A549 (cell line): Measurements from ENCODE around the gene BOLA1. TPM values are rescaled to one million over a fixed set of nuclear protein-coding genes. Genes with fewer than 3 reads are reported as not detected.

Source experiments
- ATAC-seq, 2 experiments: fragments of 200-7000 bp in 1 of 2; fragments of >200 bp in 1 of 2; cut with Nextera tagmentation in 1 of 2; cut with Tn5 transposase in 1 of 2; 3 replicates each; pipeline versions ENCODE4 v1.8.0 to v1.9.1; 2018 to 2020; ENCODE audit warnings: mild to moderate bottlenecking in 1 of 2, moderate library complexity in 1 of 2
- CTCF ChIA-PET: fragments of 300-600 bp; sonication (Branson Sonifier 250); formaldehyde crosslinking; extraction: SDS; loops from one replicate; lab custom pipeline; 2021; ENCODE audit warnings: antibody characterized with exemption, inconsistent platforms; lab: Yijun Ruan, JAX
- POLR2A ChIA-PET: fragments of 350-600 bp; formaldehyde crosslinking; extraction: SDS; loops from one replicate; lab custom pipeline; 2021; ENCODE audit warnings: antibody characterized with exemption, inconsistent platforms; lab: Yijun Ruan, JAX
- DNase-seq, 2 experiments: peaks; one replicate each; pipeline versions ENCODE4 v3.0.0 to v3.0.0-alpha.2; 2011 to 2016; ENCODE audit warnings: low read depth in 1 of 2, low spot score in 1 of 2
- FAIRE-seq: peaks from 2 replicates; lab custom pipeline; 2011; peaks lifted over from hg19 to GRCh38; lab: Jason Lieb, UNC
- H3K27ac ChIP-seq, 2 experiments: fragments of >200 bp; sonication (Bioruptor Twin); formaldehyde crosslinking; 3 replicates each; pipeline ENCODE4 v1.5.1; 2016 to 2017
- H3K4me1 ChIP-seq: fragments of >200 bp; sonication (Bioruptor Twin); formaldehyde crosslinking; 3 replicates; pipeline ENCODE4 v1.6.1; 2016
- H3K4me2 ChIP-seq: fragments of >200 bp; sonication (Bioruptor Twin); formaldehyde crosslinking; 3 replicates; pipeline ENCODE4 v1.6.1; 2016
- H3K4me3 ChIP-seq: fragments of >200 bp; sonication (Bioruptor Twin); formaldehyde crosslinking; 3 replicates; pipeline ENCODE4 v1.5.1; 2016
- H3K9me3 ChIP-seq: fragments of >200 bp; sonication (Bioruptor Twin); formaldehyde crosslinking; 3 replicates; pipeline ENCODE4 v1.6.1; 2016
- BHLHE40 ChIP-seq: IDR thresholded peaks from 2 replicates; pipeline ENCODE4 v1.6.1; 2012; ENCODE audit warnings: low read depth, low read length, inconsistent platforms
- EHF ChIP-seq: fragments of 250-450 bp; sonication (Bioruptor Pico); IDR thresholded peaks from 2 replicates; pipeline ENCODE4 v1.5.0; 2020; ENCODE audit warnings: mild to moderate bottlenecking
- ELK1 ChIP-seq: fragments of 150-350 bp; IDR thresholded peaks from 2 replicates; pipeline ENCODE4 v1.6.1; 2014; ENCODE audit warnings: low read depth, mild to moderate bottlenecking, low read length
- EP300 ChIP-seq, 2 experiments: fragments of >200 bp; sonication (Bioruptor Twin); formaldehyde crosslinking; IDR thresholded peaks; 2 replicates in 1 of 2; 3 replicates in 1 of 2; pipeline ENCODE4 v1.6.1; 2016 to 2017
- FOSL2 ChIP-seq, 2 experiments: fragments of 450-650 bp in 1 of 2; fragments of >200 bp in 1 of 2; sonication (Bioruptor Twin) in 1 of 2; formaldehyde crosslinking; IDR thresholded peaks; 2 replicates each; pipeline versions ENCODE4 v1.5.0 to v1.6.1; 2016 to 2020; ENCODE audit warnings: mild to moderate bottlenecking in 1 of 2, moderate library complexity in 1 of 2
- HOXA7 ChIP-seq: fragments of 250-450 bp; sonication (Bioruptor Pico); IDR thresholded peaks from 2 replicates; pipeline ENCODE4 v1.5.0; 2020; ENCODE audit warnings: mild to moderate bottlenecking, moderate library complexity
- JUN ChIP-seq, 2 experiments: fragments of >200 bp; sonication (Bioruptor Twin); formaldehyde crosslinking; IDR thresholded peaks; 2 replicates in 1 of 2; 3 replicates in 1 of 2; pipeline ENCODE4 v1.6.1; 2016 to 2017
- JUNB ChIP-seq: fragments of >200 bp; sonication (Bioruptor Twin); formaldehyde crosslinking; IDR thresholded peaks from 2 replicates; pipeline ENCODE4 v1.6.1; 2016
- KDM1A ChIP-seq: fragments of 200-600 bp; sonication (generic); IDR thresholded peaks from 2 replicates; pipeline ENCODE4 v1.6.1; 2016; ENCODE audit warnings: low read depth, mild to moderate bottlenecking
- KDM5A ChIP-seq: fragments of 200-600 bp; sonication (generic); IDR thresholded peaks from 2 replicates; pipeline ENCODE4 v1.6.1; 2016; ENCODE audit warnings: antibody characterized with exemption, mild to moderate bottlenecking
- MAZ ChIP-seq: fragments of 150-350 bp; IDR thresholded peaks from 2 replicates; pipeline ENCODE4 v1.6.1; 2014; ENCODE audit warnings: antibody characterized with exemption, low read depth, low read length, borderline replicate concordance
- NR3C1 ChIP-seq: fragments of >200 bp; sonication (Bioruptor Twin); formaldehyde crosslinking; IDR thresholded peaks from 3 replicates; pipeline ENCODE4 v1.6.1; 2017
- PHF8 ChIP-seq: fragments of 200-600 bp; sonication (generic); IDR thresholded peaks from 2 replicates; pipeline ENCODE4 v1.6.1; 2016; ENCODE audit warnings: low read depth, mild to moderate bottlenecking, antibody characterized with exemption, moderate library complexity, borderline replicate concordance
- RAD21 ChIP-seq, 2 experiments: fragments of >200 bp in 1 of 2; sonication (Bioruptor Twin) in 1 of 2; formaldehyde crosslinking in 1 of 2; IDR thresholded peaks in 1 of 2; conservative IDR thresholded peaks in 1 of 2; 2 replicates in 1 of 2; 3 replicates in 1 of 2; pipeline ENCODE4 v1.6.1; 2012 to 2018; ENCODE audit warnings: inconsistent platforms in 1 of 2
- RCOR1 ChIP-seq: fragments of 150-350 bp; IDR thresholded peaks from 2 replicates; pipeline ENCODE4 v1.6.1; 2014; ENCODE audit warnings: antibody characterized with exemption, low read length, low read depth
- REST ChIP-seq: fragments of 200-600 bp; sonication (generic); IDR thresholded peaks from 2 replicates; pipeline ENCODE4 v1.6.1; 2016; ENCODE audit warnings: antibody characterized with exemption, mild to moderate bottlenecking, moderate library complexity
- RFX5 ChIP-seq: fragments of 450-650 bp; IDR thresholded peaks from 2 replicates; pipeline ENCODE4 v1.7.1; 2014; ENCODE audit warnings: antibody characterized with exemption, mild to moderate bottlenecking, moderate library complexity
- SMC3 ChIP-seq: fragments of >200 bp; sonication (Bioruptor Twin); formaldehyde crosslinking; IDR thresholded peaks from 3 replicates; pipeline ENCODE4 v1.6.1; 2018; ENCODE audit warnings: inconsistent platforms
- SREBF2 ChIP-seq: fragments of 450-650 bp; IDR thresholded peaks from 2 replicates; pipeline ENCODE4 v1.6.1; 2014; ENCODE audit warnings: mild to moderate bottlenecking, moderate library complexity
- TFCP2L1 ChIP-seq: fragments of 250-450 bp; sonication (Bioruptor Pico); IDR thresholded peaks from 2 replicates; pipeline ENCODE4 v1.5.0; 2021; ENCODE audit warnings: mild to moderate bottlenecking
- TP53 ChIP-seq: fragments of 250-450 bp; sonication (Bioruptor Pico); IDR thresholded peaks from 2 replicates; pipeline ENCODE4 v1.5.0; 2021; ENCODE audit warnings: mild to moderate bottlenecking, moderate library complexity
- ZC3H11A ChIP-seq: fragments of 450-650 bp; IDR thresholded peaks from 2 replicates; pipeline ENCODE4 v1.6.1; 2014; ENCODE audit warnings: antibody characterized with exemption, mild to moderate bottlenecking
- ZFP36 ChIP-seq: fragments of 450-650 bp; IDR thresholded peaks from 2 replicates; pipeline ENCODE4 v1.6.1; 2014; ENCODE audit warnings: borderline replicate concordance; ENCODE audit not compliant: partially characterized antibody
- ZNF302 ChIP-seq: fragments of 250-450 bp; sonication (Bioruptor Pico); IDR thresholded peaks from 2 replicates; pipeline ENCODE4 v1.9.0; 2021; ENCODE audit warnings: inconsistent platforms, mild to moderate bottlenecking, moderate library complexity
- ZSCAN20 ChIP-seq: fragments of 250-450 bp; sonication (Bioruptor Pico); IDR thresholded peaks from 2 replicates; pipeline ENCODE4 v1.8.0; 2022; ENCODE audit warnings: mild to moderate bottlenecking, moderate library complexity
- WGBS: methylation state at CpG from one replicate; pipeline ENCODE4 v1.1.6; 2017; ENCODE audit errors: missing lambda C conversion rate; 5-methylcytosine and 5-hydroxymethylcytosine counted together
- polyA plus RNA-seq, 4 experiments: library from polyadenylated mRNA; depleted of rRNA in 3 of 4; stranded (reverse); fragments of >200 nt; fragmentation: RNase III in 1 of 4; extraction: RNeasy Plus Mini Kit Qiagen cat#74134 plus additional on column Dnase treatment in 1 of 4; gene quantifications; 2 replicates in 3 of 4; 3 replicates in 1 of 4; pipeline ENCODE4 v1.2.3, GENCODE V29; 2011 to 2017
- TF ChIP-seq, protein P1 (sequence below): fragments of 250-450 bp; sonication (Bioruptor Pico); IDR thresholded peaks from 2 replicates; pipeline ENCODE4 v1.5.0; 2020; ENCODE audit warnings: low read depth, mild to moderate bottlenecking, moderate library complexity

The BOLA1 gene
- polyA plus RNA-seq, 2 of the 4 experiments (the other 2 are of a cell fraction): 25.4 to 27.5 TPM

- peak; percentile 47 for TF ChIP-seq REST
Measured at GRCh38 chr1:149887456-149888246, 11.7 kb upstream of the BOLA1 start (continued).

DNA sequence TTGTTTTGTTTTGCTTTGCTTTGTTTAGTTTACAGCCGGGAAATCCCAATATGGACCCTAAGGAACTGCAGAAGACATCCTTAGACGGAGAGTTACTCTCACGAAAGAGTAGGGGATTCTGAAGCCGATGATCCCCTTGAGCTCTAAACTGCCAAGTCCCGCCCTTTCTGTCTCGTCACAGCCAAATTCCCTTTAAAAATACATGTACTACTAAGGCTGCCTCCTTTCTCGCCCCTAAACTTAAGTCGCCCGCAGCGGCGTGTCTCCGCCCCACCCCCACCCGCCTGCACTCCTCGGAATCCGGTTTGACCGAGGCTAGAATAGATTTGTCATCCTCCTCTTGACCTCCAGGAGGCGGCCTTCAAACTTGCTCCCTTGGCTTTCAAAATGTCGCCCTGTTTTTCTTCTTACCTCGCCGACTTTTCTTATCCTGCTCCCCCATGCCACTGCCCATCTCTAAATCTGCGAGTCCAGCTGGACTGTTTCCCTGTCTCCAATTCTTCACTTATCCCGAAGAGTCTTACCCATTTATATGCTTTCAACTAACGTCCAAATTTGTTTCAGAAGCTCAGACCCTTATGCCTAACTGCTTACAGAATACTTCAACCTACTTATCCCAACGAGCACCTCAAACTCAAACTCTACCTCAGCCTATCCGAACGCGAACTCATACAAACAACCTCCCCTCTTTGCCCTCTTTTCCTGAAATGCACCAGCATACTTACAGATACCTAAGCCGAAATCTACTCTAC is 10.9 kb upstream of the BOLA1 start:
- H3K9me3 ChIP-seq: no peaks in the 10 kb centered on the region
- peak overlapping the region; percentile 78 for H3K4me2 ChIP-seq
- 2% methylated on average over 24 of the region's 28 CpGs for WGBS
- no peak for FAIRE-seq
- peak overlapping the region; percentile 54 for H3K4me3 ChIP-seq
- H3K27ac ChIP-seq: peak overlapping the region; percentile 91 to 96
- peak; percentile 31 to 37 for ATAC-seq
- CTCF ChIA-PET: interaction anchor here (0.6 to 4.0 kb wide), 45 partner anchors 9 to 299 kb away, joined by 3 to 32 read pairs (median 4); partner anchors contain the start of genes BOLA1, OTUD7B and VPS45
- peaks cover 22% of the 10 kb centered on the region for H3K4me1 ChIP-seq
- POLR2A ChIA-PET: interaction anchor here (0.9 to 4.8 kb wide), 20 partner anchors 11 to 475 kb away, joined by 3 to 70 read pairs (median 6); partner anchors contain the start of genes BOLA1, MTMR11, OTUD7B and PLEKHO1
- DNase-seq: peak; percentile 68 to 95
- TF ChIP-seq KDM1A (no peak), ZSCAN20 (CRISPR knock-in tag) (no peak), ZNF302 (no peak), KDM5A (no peak), JUN (IDR thresholded peaks at IDR 0.05) (no peak; a peak in 2 of 5 replicates), SMC3 (peak; percentile 81), SREBF2 (no peak), RAD21 (conservative IDR thresholded peaks at IDR 0.05 in 1 of 2, IDR thresholded peaks at IDR 0.05 in 1 of 2) (peak; percentile 65 to 68; a peak in 4 of 5 replicates), EHF (no peak), ZFP36 (no peak), ELK1 (no peak), MAZ (no peak), BHLHE40 (no peak), TFCP2L1 (CRISPR knock-in tag) (0 out of 2 replicates have a peak, but pooled peaks have one; percentile 6), RCOR1 (no peak), RFX5 (no peak), JUNB (no peak), EP300 (IDR thresholded peaks at IDR 0.05) (no peak), FOSL2 (IDR thresholded peaks at IDR 0.05) (no peak), FOSL2 (CRISPR knock-in tag; IDR thresholded peaks at IDR 0.05) (no peak), NR3C1 (no peak), HOXA7 (CRISPR knock-in tag) (0 out of 2 replicates have a peak, but pooled peaks have one; percentile 24), PHF8 (0 out of 2 replicates have a peak, but pooled peaks have one; percentile 7), ZC3H11A (no peak), TP53 (CRISPR knock-in tag) (no peak), REST (no peak)
- TF ChIP-seq, protein P1, sequence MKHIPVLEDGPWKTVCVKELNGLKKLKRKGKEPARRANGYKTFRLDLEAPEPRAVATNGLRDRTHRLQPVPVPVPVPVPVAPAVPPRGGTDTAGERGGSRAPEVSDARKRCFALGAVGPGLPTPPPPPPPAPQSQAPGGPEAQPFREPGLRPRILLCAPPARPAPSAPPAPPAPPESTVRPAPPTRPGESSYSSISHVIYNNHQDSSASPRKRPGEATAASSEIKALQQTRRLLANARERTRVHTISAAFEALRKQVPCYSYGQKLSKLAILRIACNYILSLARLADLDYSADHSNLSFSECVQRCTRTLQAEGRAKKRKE (CRISPR knock-in tag): no peak
